Cardiac fibroblast (primary cell): ENCODE measurements around the gene KEL.
"Not testable (repeated sequence)": the region's sequence is repeated elsewhere in the genome, so short reads cannot be mapped to it uniquely, and the experiment has no call there.

Experiments
- DNase-seq, 2 donors: peaks; one replicate each; pipeline versions ENCODE4 v3.0.0 to v3.0.0-alpha.2; 2010; ENCODE audit warnings: low read depth in 2 of 2
- H3K4me3 ChIP-seq, 2 donors: replicated peaks in 1 of 2; 1 replicate in 1 of 2; 2 replicates in 1 of 2; pipeline ENCODE4 v1.5.1; 2011; ENCODE audit warnings: low read depth in 2 of 2, low read length in 2 of 2, mild to moderate bottlenecking in 2 of 2, moderate library complexity in 1 of 2
- TF ChIP-seq, protein P1 (sequence below): IDR thresholded peaks from one replicate; pipeline ENCODE4 v1.5.1; 2011; ENCODE audit warnings: low read depth, mild to moderate bottlenecking, low read length, inconsistent platforms

KEL gene

GRCh38 chr7:143000648-143001047, 38.5 kb upstream of the KEL start:
- H3K4me3 ChIP-seq, result no peak overlapping the region
- TF ChIP-seq, protein P1, sequence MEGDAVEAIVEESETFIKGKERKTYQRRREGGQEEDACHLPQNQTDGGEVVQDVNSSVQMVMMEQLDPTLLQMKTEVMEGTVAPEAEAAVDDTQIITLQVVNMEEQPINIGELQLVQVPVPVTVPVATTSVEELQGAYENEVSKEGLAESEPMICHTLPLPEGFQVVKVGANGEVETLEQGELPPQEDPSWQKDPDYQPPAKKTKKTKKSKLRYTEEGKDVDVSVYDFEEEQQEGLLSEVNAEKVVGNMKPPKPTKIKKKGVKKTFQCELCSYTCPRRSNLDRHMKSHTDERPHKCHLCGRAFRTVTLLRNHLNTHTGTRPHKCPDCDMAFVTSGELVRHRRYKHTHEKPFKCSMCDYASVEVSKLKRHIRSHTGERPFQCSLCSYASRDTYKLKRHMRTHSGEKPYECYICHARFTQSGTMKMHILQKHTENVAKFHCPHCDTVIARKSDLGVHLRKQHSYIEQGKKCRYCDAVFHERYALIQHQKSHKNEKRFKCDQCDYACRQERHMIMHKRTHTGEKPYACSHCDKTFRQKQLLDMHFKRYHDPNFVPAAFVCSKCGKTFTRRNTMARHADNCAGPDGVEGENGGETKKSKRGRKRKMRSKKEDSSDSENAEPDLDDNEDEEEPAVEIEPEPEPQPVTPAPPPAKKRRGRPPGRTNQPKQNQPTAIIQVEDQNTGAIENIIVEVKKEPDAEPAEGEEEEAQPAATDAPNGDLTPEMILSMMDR, result no peak

GRCh38 chr7:142999793-143000192, 37.6 kb upstream of the KEL start:
- DNase-seq, result no peak
- TF ChIP-seq, protein P1, result no peak
- H3K4me3 ChIP-seq, result no peak overlapping the region

More at GRCh38 chr7:143000648-143001047, 38.5 kb upstream of the KEL start:
- DNase-seq, result no peak

DNA sequence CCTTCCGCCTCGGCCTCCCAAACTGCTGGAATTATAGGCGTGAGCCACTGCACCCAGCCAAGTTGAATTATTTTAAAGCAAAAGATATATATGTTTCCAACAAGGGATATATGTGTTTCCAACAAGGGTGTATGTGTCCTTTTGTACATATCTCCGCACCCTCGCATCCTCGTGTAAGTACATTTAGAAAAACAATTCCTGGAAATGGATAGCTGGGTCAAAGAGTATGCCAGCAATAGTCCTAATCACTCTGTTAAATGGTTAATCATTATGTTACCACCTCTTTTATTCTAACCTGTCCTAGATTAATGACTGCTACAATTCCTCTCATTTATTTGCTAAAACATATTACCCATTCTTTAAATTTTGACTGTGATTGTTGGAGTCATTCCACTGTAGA, 36.8 kb upstream of the KEL start:
- no peak for DNase-seq
- no peak overlapping the region for H3K4me3 ChIP-seq
- TF ChIP-seq, protein P1, result no peak

DNA sequence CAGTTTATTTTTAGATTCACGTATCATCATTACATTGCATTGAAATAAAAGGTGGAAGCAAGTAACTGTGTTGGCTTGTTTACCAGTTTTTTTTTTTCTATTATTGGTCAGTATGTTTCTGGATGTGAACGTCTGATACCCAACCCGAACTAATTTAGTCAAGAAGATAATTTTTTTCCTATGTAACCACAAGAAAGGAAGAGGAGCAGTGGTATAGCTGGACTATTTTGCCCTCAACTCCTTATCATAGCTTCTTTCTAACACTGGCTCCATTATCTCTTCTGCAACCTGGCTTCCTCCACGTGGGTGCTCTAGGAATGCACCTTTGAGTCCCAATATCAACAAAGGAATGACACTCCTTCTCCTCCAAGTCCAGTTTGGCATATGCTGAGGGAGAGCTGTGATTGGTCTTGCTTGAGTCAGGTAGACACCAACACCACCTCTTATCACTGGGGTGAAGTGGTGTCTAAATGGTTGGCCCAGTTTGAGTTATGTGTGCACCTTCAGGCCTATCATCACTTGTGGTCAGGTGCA, 35.4 kb upstream of the KEL start:
- no peak for DNase-seq
- TF ChIP-seq, protein P1, result no peak
- no peak overlapping the region for H3K4me3 ChIP-seq

DNA sequence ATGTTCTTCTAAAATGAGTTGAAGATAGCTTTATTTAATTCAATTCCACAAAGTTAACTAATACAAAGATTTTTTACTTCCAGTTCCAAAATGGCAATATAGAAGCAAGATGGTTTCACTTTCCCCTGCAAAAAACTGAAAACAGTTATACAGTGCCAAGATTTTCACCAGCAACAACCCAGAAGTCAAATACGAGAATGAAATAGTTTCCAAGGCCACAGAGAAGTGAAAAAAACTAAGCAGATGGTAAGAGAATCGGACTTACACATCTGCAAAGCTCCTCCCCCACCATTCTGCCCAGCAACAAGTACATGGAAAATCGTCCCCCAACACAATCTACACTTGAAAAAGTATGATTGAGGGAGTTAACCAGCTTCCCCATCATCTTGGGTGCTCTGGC, 30.3 kb upstream of the KEL start:
- TF ChIP-seq, protein P1, result no peak
- peak; percentile 25 for DNase-seq
- no peak overlapping the region for H3K4me3 ChIP-seq

DNA sequence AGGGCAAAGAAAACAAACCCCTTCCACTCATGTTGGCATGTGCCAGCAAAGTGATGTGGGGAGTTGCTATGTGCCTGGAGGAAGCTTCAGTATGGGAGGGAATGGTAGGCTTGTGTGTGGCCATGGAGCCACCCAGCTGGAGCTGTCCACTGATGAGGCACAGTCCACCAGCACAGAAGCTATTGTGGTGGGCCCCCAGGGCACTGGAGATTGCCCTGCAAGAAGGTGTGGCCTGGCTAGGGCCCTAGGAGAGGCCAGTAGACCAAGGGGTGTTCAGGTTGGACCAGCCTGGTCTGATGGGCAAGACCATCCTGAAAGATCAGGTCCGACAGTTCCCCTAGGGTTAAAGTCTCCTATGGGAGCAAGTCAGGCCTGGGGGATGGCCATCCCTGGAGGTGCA, 22.1 kb upstream of the KEL start:
- no peak overlapping the region for H3K4me3 ChIP-seq
- TF ChIP-seq, protein P1, result no peak
- no peak for DNase-seq

DNA sequence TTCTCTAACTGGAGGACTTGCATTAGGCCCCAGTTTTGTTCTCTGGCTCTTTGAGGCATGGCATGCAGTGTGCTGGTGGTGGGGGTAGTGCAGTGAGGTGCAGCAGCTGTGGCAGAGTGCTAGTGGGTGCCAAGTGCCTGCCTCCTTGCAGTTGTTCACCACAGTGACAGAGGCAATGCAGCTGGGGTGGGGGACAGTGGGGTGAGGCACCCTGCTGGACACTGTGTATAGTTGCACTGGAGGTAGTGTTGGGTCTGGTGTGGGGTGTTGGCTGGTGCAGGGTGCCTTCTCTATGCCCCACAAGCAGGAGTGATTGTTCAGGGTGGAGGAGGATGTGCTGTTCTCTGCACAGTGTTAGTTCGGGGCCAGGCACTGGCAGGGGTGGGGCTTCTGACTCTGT, 21.7 kb upstream of the KEL start:
- H3K4me3 ChIP-seq, result no peak overlapping the region
- TF ChIP-seq, protein P1, result no peak
- DNase-seq, result no peak

DNA sequence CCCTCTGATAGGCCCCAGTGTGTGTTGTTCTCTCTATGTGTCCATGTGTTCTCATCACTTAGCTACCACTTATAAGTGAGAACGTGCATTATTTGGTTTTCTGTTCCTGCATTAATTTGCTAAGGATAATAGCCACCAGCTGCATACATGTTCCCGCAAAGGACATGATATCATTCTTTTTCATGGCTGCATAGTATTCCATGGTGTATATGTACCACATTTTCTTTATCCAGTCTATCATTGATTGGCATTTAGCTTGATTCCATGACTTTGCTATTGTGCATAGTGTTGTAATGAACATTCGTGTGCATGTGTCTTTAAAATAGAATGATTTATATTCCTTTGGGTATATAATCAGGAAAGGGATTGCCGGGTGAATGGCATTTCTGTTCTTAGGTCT, 16.2 kb upstream of the KEL start:
- H3K4me3 ChIP-seq, DNase-seq: not testable (repeated sequence)
